Measurements from ENCODE around the gene CDRT15L2. TPM values are rescaled to one million over a fixed set of nuclear protein-coding genes. Genes with fewer than 3 reads are reported as not detected.

CDRT15L2 gene
- total RNA-seq: not detected in 2 replicates

GRCh38 chr17:20579424-20579823, at the start of gene CDRT15L2:
CDRT15L2 (plus strand) TSS chr17:20579724; CDS start chr17:20579744, 20 bp downstream.

Other genes starting within 250 kb of the CDRT15L2 start
- gene LGALS9B, start 112.2 kb upstream of the CDRT15L2 start, total RNA-seq: not detected in 2 replicates